ENCODE results near the gene HACD3.

GRCh38 chr15:65558336-65558735 is 28.1 kb downstream of the HACD3 start:
- TF ChIP-seq EZH2 (IDR thresholded peaks at IDR 0.05): no peak
- no peak for TF ChIP-seq CTCF (IDR thresholded peaks at IDR 0.05)
- TF ChIP-seq EZH2phosphoT487 (IDR thresholded peaks at IDR 0.05): no peak
